AG20443 (cell line): Measurements from ENCODE around the gene PTGER1.

Source experiments
- DNase-seq: peaks from one replicate; pipeline ENCODE4 v3.0.0; 2012; ENCODE audit warnings: low spot score, mixed read lengths

Gene PTGER1

GRCh38 chr19:14441041-14441938, 33.9 kb downstream of the PTGER1 start:
- DNase-seq: no peak

GRCh38 chr19:14440049-14440448, 35.1 kb downstream of the PTGER1 start:
- DNase-seq: no peak

GRCh38 chr19:14439014-14439413, 36.1 kb downstream of the PTGER1 start:
- DNase-seq: no peak

- no peak for DNase-seq
Measured at GRCh38 chr19:14437578-14438140, 37.5 kb downstream of the PTGER1 start.

- no peak for DNase-seq
Measured at GRCh38 chr19:14435320-14436050, 39.7 kb downstream of the PTGER1 start.

- DNase-seq: peak; percentile 82
Measured at GRCh38 chr19:14434543-14435319, 40.4 kb downstream of the PTGER1 start.

GRCh38 chr19:14433554-14434501, 41.3 kb downstream of the PTGER1 start:
- DNase-seq: no peak

- DNase-seq: peak; percentile 92
Measured at GRCh38 chr19:14432791-14433553, 42.2 kb downstream of the PTGER1 start, which contains the start of gene PKN1. TSS of gene PKN1 (plus strand) at chr19:14433306. CDS start at chr19:14433522, 216 bp downstream.

- no peak for DNase-seq
Measured at GRCh38 chr19:14430712-14431111, 44.4 kb downstream of the PTGER1 start.

- no peak for DNase-seq
Measured at GRCh38 chr19:14428882-14429416, 46.2 kb downstream of the PTGER1 start.

GRCh38 chr19:14427461-14427860, 47.7 kb downstream of the PTGER1 start:
- DNase-seq: no peak

- peak; percentile 49 for DNase-seq
Measured at GRCh38 chr19:14425696-14426138, 49.4 kb downstream of the PTGER1 start.
